ENCODE results near the gene CTSO.

DNA sequence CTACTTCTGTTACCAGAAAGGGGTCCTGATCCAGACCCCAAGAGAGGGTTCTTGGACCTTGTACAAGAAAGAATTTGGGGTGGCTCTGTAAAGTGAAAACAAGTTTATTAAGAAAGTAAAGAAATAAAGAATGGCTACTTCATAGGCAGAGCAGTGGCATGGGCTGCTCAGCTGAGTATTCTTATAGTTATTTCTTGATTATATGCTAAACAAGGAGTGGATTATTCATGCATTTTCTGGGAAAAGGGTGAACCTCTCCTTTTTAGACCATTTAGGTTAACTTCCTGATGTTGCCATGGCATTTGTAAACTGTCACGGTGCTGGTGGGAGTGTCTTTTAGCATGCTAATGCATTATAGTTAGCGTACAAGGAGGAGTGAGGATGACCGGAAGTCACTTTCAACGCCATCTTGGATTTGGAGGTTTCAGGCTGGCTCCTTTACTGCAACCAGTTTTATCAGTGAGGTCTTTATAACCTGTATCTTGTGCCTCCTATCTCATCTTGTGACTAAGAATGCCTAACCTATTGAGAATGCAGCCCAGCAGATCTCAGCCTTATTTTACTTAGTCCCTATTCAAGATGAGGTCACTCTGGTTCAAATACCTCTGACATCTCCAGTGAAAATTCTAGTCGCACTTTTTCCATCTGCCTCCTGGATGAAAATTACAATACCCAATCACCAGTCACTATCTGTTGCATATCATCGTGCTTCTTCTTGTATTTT, 65.7 kb downstream of the CTSO start:
- no peak for TF ChIP-seq POLR2A (IDR thresholded peaks at IDR 0.05; ENCODE audit: low read depth, low read length)
- no peak for TF ChIP-seq POU2F2 (IDR thresholded peaks at IDR 0.05; ENCODE audit: low read depth, low read length)

Measured in GM12891 (cell line).